Fibroblast of the aortic adventitia (primary cell): ENCODE measurements around the gene IGFL4. TPM values are rescaled to one million over a fixed set of nuclear protein-coding genes. Genes with fewer than 3 reads are reported as not detected.

ENCODE experiments used
- DNase-seq: peaks from one replicate; pipeline ENCODE4 v3.0.0-alpha.2; 2010; ENCODE audit warnings: low read depth
- H3K4me3 ChIP-seq: 2 replicates; pipeline ENCODE4 v1.5.1; 2011; ENCODE audit warnings: low read depth, mild to moderate bottlenecking, control low read depth, low read length, moderate library complexity
- total RNA-seq: library from RNA; depleted of rRNA; stranded (reverse); fragments of >200 nt; gene quantifications from 2 replicates; pipeline ENCODE4 v1.2.3, GENCODE V29; 2012; ENCODE audit warnings: low replicate concordance
- TF ChIP-seq, protein P1 (sequence below): IDR thresholded peaks from 2 replicates; pipeline ENCODE4 v1.5.1; 2011; ENCODE audit warnings: mild to moderate bottlenecking, low read length, control low read depth, inconsistent platforms; ENCODE audit not compliant: insufficient read depth

IGFL4 gene
- total RNA-seq, 1 donor, result 0.27 TPM

DNA sequence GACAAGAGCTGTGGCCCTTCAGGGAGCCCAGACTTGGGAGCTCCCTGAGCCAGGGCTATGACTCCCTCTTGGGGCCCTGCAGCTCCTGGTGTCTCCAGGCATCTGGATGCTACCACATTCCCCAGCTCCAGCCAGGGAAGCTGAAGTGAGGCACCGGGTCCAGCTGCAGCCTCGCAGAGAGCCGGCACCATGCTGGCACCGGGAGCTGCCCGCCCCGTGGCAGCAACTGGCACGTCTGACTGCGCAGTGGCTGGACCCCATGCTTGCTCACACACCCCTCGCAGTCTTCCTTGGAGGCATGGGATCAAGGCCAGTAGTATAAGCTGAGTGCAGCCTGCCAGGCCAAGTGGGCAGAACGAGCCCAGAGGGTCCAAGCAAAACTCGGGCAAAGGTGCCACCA, 7.4 kb downstream of the IGFL4 start:
- TF ChIP-seq, protein P1, sequence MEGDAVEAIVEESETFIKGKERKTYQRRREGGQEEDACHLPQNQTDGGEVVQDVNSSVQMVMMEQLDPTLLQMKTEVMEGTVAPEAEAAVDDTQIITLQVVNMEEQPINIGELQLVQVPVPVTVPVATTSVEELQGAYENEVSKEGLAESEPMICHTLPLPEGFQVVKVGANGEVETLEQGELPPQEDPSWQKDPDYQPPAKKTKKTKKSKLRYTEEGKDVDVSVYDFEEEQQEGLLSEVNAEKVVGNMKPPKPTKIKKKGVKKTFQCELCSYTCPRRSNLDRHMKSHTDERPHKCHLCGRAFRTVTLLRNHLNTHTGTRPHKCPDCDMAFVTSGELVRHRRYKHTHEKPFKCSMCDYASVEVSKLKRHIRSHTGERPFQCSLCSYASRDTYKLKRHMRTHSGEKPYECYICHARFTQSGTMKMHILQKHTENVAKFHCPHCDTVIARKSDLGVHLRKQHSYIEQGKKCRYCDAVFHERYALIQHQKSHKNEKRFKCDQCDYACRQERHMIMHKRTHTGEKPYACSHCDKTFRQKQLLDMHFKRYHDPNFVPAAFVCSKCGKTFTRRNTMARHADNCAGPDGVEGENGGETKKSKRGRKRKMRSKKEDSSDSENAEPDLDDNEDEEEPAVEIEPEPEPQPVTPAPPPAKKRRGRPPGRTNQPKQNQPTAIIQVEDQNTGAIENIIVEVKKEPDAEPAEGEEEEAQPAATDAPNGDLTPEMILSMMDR, result no peak
- no peak for DNase-seq
- H3K4me3 ChIP-seq, result no peak overlapping the region

DNA sequence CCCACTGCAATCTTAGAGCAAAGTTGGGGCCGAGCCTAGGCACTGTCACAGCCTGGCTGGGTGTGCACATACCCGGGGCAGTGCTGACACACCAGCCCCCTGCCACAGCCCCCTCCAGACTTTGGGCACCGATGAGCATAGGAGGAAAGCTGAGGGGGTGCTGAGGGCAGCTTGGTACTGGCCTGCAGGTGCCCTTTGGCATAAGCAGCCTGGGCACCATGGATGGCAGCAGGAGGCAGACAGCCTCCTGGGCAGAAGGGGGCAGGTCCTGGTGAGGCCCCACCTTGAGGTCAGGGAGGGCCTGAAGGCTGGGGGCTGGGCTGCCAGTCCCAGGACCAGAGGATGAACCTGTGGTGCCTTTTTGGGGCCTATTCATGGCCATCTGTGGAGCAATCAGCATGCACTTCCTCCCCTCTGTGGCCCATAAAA, 8.2 kb downstream of the IGFL4 start:
- TF ChIP-seq, protein P1, result no peak
- no peak overlapping the region for H3K4me3 ChIP-seq
- DNase-seq, result no peak

DNA sequence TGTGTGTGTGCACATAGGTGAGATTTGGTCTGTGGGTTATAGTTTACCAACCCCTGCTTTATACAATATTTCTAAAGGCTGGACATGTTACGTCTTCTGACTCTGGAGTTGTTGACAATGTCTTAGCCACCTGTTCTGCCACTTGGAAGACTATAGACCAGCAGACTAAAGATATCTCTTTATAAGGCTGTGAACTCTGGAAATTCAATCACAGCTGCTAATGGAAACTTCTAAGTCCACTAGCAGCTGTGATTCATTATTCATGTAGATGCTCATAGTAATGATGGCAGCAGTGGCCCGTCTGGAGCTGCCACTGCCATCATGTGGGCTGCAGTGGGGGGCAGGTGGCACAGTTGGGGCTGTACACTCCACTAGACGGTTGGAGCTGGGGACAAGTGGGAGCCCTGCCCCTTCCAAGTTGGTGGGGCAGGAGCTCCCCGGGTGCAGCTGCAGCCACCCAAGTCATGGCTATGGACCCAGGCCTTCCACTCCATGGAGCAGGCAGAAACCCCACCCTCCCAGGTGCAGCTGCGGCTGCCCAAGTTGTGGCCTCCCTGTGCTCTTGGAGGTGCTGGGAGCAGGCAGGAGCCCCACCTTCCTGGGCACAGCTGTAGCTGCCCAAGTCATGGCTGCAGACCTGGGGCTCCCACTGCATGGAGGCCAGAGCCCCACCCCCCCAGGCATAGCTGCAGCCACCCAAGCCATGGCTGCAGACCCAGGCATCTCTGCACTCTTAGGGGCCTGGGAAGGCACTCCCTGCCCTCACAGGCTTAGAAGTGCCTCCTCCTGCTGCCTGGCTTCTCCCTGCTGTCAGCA, 8.8 kb downstream of the IGFL4 start:
- TF ChIP-seq, protein P1, result no peak
- DNase-seq, result no peak
- H3K4me3 ChIP-seq, result no peak overlapping the region

DNA sequence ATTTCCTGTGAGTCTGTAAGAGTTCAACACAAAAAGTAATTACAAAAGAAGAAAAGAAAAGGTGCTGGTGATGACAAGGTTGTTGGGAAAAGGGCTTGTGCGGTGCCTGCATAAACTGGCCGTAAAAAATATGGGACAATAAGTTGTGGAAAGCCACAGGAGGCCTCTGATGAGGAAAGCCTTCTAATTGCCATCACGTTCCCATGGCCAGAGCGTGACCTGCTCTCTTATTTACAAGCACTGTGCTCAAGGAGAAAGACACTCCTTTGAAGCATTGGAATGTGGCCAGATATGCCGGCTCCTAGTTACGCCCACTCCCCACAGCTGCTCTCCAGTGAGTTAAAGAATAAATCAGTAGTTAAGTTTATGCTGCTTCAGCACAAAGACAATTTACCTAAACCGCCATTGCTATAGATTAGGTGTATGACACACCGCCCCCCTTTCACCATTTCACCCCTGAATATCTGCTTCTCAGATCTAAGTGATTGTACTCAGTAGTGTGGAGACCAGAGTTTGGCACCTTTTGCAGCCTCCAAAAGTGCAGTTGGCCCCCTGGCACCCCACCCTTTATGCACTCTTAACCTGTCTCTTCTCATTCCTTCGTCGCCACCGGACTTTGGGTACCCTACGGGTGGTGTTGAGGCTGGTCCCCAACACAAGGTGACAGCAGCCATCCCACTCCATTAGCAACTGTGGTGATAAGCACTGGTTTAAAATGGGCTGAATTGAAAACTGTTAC, 9.8 kb downstream of the IGFL4 start:
- no peak for DNase-seq
- TF ChIP-seq, protein P1, result no peak
- H3K4me3 ChIP-seq, result no peak overlapping the region

DNA sequence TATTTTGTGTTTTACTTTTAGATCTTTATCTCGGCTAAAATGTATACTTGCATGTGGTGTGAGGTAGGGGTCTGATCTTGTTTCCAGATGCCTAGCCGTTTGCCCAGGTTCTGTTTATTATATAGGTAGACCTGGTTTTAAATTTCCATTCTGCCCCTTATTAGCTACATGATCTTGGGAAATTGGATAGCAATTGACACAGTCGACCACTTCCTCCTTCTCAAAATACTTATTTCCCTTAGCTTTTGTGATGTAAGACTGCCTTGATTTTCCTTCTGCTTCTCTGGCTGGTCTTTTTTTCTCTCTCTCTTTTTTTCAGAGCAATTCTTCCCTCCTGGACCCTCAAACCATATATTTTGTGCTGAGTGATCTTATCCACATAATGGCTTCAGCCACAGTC, 15.0 kb downstream of the IGFL4 start:
- no peak overlapping the region for H3K4me3 ChIP-seq
- TF ChIP-seq, protein P1, result no peak
- DNase-seq, result no peak

DNA sequence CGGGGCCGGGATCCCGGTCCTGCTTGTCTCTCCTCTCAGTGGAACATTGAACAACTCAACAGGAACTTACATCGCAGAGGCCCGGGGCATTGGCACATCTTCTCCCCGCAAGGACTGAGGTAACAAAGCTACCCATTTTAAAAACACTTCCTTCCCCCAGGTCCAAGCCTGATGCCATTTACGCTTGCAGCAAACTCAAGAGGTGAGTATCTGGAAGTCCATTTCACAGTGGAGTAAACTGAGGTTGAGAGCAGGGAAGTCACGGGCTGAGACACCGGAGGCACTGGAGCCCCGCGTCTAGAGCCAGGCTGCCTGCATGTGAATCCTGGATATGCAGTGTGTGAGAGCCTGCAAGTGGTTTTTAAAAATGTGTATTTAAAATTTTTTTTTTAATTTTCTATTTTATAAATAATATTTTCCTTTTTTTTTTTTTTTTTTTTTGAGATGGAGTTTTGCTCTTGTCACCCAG, 17.5 kb downstream of the IGFL4 start:
- no peak overlapping the region for H3K4me3 ChIP-seq
- TF ChIP-seq, protein P1, result no peak
- no peak for DNase-seq
